ENCODE measurements around the gene TMPRSS13. TPM values are rescaled to one million over a fixed set of nuclear protein-coding genes. Genes with fewer than 3 reads are reported as not detected.

TMPRSS13 gene
- total RNA-seq, 1 donor from 2014 or later, result 1.5 TPM

GRCh38 chr11:117946156-117946841 lies 17.1 kb upstream of the TMPRSS13 start:
- peaks cover 5% of the 10 kb centered on the region for H3K9me3 Mint-ChIP-seq
- intact Hi-C loops (cut with micrococcal nuclease), result loop anchor here (5.0 kb wide), 1 partner anchor 39 kb away; no protein-coding TSS in a partner anchor
- peaks cover 3% of the 10 kb centered on the region for H3K27me3 Mint-ChIP-seq
- H3K4me1 Mint-ChIP-seq, result peaks cover 74% of the 10 kb centered on the region
- H3K4me3 Mint-ChIP-seq, result no peak overlapping the region
- DNase-seq, result peak; percentile 54
- H3K27ac Mint-ChIP-seq, result peak overlapping the region; percentile 67
- H3K36me3 Mint-ChIP-seq (ENCODE audit: low read depth), result peaks cover 5% of the 10 kb centered on the region

- Mint-ChIP-seq H3K9me3 (peaks cover 5% of the 10 kb centered on the region), H3K27ac (no peak overlapping the region), H3K4me1 (peaks cover 63% of the 10 kb centered on the region), H3K4me3 (no peak overlapping the region), H3K36me3 (ENCODE audit: low read depth) (peaks cover 5% of the 10 kb centered on the region), H3K27me3 (peaks cover 3% of the 10 kb centered on the region)
- peak; percentile 55 for DNase-seq
- intact Hi-C loops (cut with micrococcal nuclease), result loop anchor here (5.0 kb wide), 1 partner anchor 38 kb away; no protein-coding TSS in a partner anchor
These were observed 16.0 kb upstream of the TMPRSS13 start for GRCh38 chr11:117945047-117945810.

GRCh38 chr11:117944554-117944953 lies 15.4 kb upstream of the TMPRSS13 start:
- Mint-ChIP-seq H3K4me3 (no peak overlapping the region), H3K36me3 (ENCODE audit: low read depth) (peaks cover 5% of the 10 kb centered on the region), H3K9me3 (peaks cover 5% of the 10 kb centered on the region), H3K4me1 (peaks cover 56% of the 10 kb centered on the region), H3K27me3 (peaks cover 3% of the 10 kb centered on the region), H3K27ac (no peak overlapping the region)
- intact Hi-C loops (cut with micrococcal nuclease), result no loop called here
- peak; percentile 55 for DNase-seq

GRCh38 chr11:117941976-117942654 lies 12.9 kb upstream of the TMPRSS13 start:
- no peak overlapping the region for H3K4me3 Mint-ChIP-seq
- peaks cover 5% of the 10 kb centered on the region for H3K9me3 Mint-ChIP-seq
- H3K27ac Mint-ChIP-seq, result no peak overlapping the region
- intact Hi-C loops (cut with micrococcal nuclease), result no loop called here
- peaks cover 5% of the 10 kb centered on the region for H3K36me3 Mint-ChIP-seq (ENCODE audit: low read depth)
- peak; percentile 51 for DNase-seq
- peaks cover 36% of the 10 kb centered on the region for H3K4me1 Mint-ChIP-seq
- peaks cover 3% of the 10 kb centered on the region for H3K27me3 Mint-ChIP-seq

GRCh38 chr11:117941163-117941707 lies 12.0 kb upstream of the TMPRSS13 start:
- H3K27ac Mint-ChIP-seq, result no peak overlapping the region
- H3K4me3 Mint-ChIP-seq, result no peak overlapping the region
- intact Hi-C loops (cut with micrococcal nuclease), result no loop called here
- peaks cover 27% of the 10 kb centered on the region for H3K4me1 Mint-ChIP-seq
- H3K9me3 Mint-ChIP-seq, result peaks cover 5% of the 10 kb centered on the region
- peaks cover 3% of the 10 kb centered on the region for H3K27me3 Mint-ChIP-seq
- peak; percentile 52 for DNase-seq
- H3K36me3 Mint-ChIP-seq (ENCODE audit: low read depth), result peaks cover 5% of the 10 kb centered on the region

GRCh38 chr11:117940736-117941135 lies 11.5 kb upstream of the TMPRSS13 start:
- H3K27ac Mint-ChIP-seq, result peak overlapping the region; percentile 35
- no peak overlapping the region for H3K4me3 Mint-ChIP-seq
- peaks cover 3% of the 10 kb centered on the region for H3K27me3 Mint-ChIP-seq
- intact Hi-C loops (cut with micrococcal nuclease), result no loop called here
- DNase-seq, result peak; percentile 50
- peaks cover 22% of the 10 kb centered on the region for H3K4me1 Mint-ChIP-seq
- peaks cover 5% of the 10 kb centered on the region for H3K9me3 Mint-ChIP-seq
- H3K36me3 Mint-ChIP-seq (ENCODE audit: low read depth), result peaks cover 5% of the 10 kb centered on the region

GRCh38 chr11:117936973-117937372 lies 7.8 kb upstream of the TMPRSS13 start:
- no peaks in the 10 kb centered on the region for H3K9me3 Mint-ChIP-seq
- peaks cover 15% of the 10 kb centered on the region for H3K4me1 Mint-ChIP-seq
- intact Hi-C loops (cut with micrococcal nuclease), result no loop called here
- H3K4me3 Mint-ChIP-seq, result no peak overlapping the region
- no peak overlapping the region for H3K27ac Mint-ChIP-seq
- no peaks in the 10 kb centered on the region for H3K27me3 Mint-ChIP-seq
- DNase-seq, result no peak
- no peaks in the 10 kb centered on the region for H3K36me3 Mint-ChIP-seq (ENCODE audit: low read depth)

GRCh38 chr11:117934526-117935307 lies 5.5 kb upstream of the TMPRSS13 start:
- Mint-ChIP-seq H3K9me3 (no peaks in the 10 kb centered on the region), H3K4me3 (no peak overlapping the region), H3K27ac (no peak overlapping the region), H3K27me3 (no peaks in the 10 kb centered on the region), H3K36me3 (ENCODE audit: low read depth) (no peaks in the 10 kb centered on the region), H3K4me1 (peaks cover 34% of the 10 kb centered on the region)
- intact Hi-C loops (cut with micrococcal nuclease), result loop anchor here (5.0 kb wide), 1 partner anchor 118 kb away; no protein-coding TSS in a partner anchor
- DNase-seq, result no peak

- no peaks in the 10 kb centered on the region for H3K27me3 Mint-ChIP-seq
- peak overlapping the region; percentile 2 for H3K27ac Mint-ChIP-seq
- no peak for DNase-seq
- intact Hi-C loops (cut with micrococcal nuclease), result loop anchor here (5.0 kb wide), 1 partner anchor 118 kb away; no protein-coding TSS in a partner anchor
- H3K4me3 Mint-ChIP-seq, result no peak overlapping the region
- no peaks in the 10 kb centered on the region for H3K36me3 Mint-ChIP-seq (ENCODE audit: low read depth)
- H3K9me3 Mint-ChIP-seq, result no peaks in the 10 kb centered on the region
- peaks cover 34% of the 10 kb centered on the region for H3K4me1 Mint-ChIP-seq
These were observed 4.7 kb upstream of the TMPRSS13 start for GRCh38 chr11:117933930-117934329.

GRCh38 chr11:117933475-117933874 lies 4.3 kb upstream of the TMPRSS13 start:
- Mint-ChIP-seq H3K9me3 (no peaks in the 10 kb centered on the region), H3K4me3 (no peak overlapping the region), H3K27ac (peak overlapping the region; percentile 2), H3K4me1 (peaks cover 39% of the 10 kb centered on the region), H3K36me3 (ENCODE audit: low read depth) (no peaks in the 10 kb centered on the region), H3K27me3 (no peaks in the 10 kb centered on the region)
- DNase-seq, result no peak
- intact Hi-C loops (cut with micrococcal nuclease), result loop anchor here (5.0 kb wide), 1 partner anchor 119 kb away; no protein-coding TSS in a partner anchor

GRCh38 chr11:117932947-117933346 lies 3.7 kb upstream of the TMPRSS13 start:
- peaks cover 4% of the 10 kb centered on the region for H3K27me3 Mint-ChIP-seq
- H3K4me3 Mint-ChIP-seq, result no peak overlapping the region
- intact Hi-C loops (cut with micrococcal nuclease), result loop anchor here (5.0 kb wide), 1 partner anchor 119 kb away; no protein-coding TSS in a partner anchor
- no peak for DNase-seq
- peaks cover 42% of the 10 kb centered on the region for H3K4me1 Mint-ChIP-seq
- H3K9me3 Mint-ChIP-seq, result no peaks in the 10 kb centered on the region
- H3K36me3 Mint-ChIP-seq (ENCODE audit: low read depth), result no peaks in the 10 kb centered on the region
- peak overlapping the region; percentile 79 for H3K27ac Mint-ChIP-seq

- intact Hi-C loops (cut with micrococcal nuclease), result loop anchor here (5.0 kb wide), 1 partner anchor 120 kb away; no protein-coding TSS in a partner anchor
- peak overlapping the region; percentile 79 for H3K27ac Mint-ChIP-seq
- H3K4me3 Mint-ChIP-seq, result peak overlapping the region; percentile 26
- H3K9me3 Mint-ChIP-seq, result no peaks in the 10 kb centered on the region
- H3K27me3 Mint-ChIP-seq, result peaks cover 6% of the 10 kb centered on the region
- no peaks in the 10 kb centered on the region for H3K36me3 Mint-ChIP-seq (ENCODE audit: low read depth)
- H3K4me1 Mint-ChIP-seq, result peaks cover 42% of the 10 kb centered on the region
- no peak for DNase-seq
These were observed 3.2 kb upstream of the TMPRSS13 start for GRCh38 chr11:117932426-117932825.

GRCh38 chr11:117931971-117932370 lies 2.8 kb upstream of the TMPRSS13 start:
- Mint-ChIP-seq H3K4me1 (peaks cover 42% of the 10 kb centered on the region), H3K27ac (peak overlapping the region; percentile 82), H3K36me3 (ENCODE audit: low read depth) (no peaks in the 10 kb centered on the region), H3K9me3 (no peaks in the 10 kb centered on the region), H3K4me3 (peak overlapping the region; percentile 26), H3K27me3 (peaks cover 7% of the 10 kb centered on the region)
- intact Hi-C loops (cut with micrococcal nuclease), result loop anchor here (2.0 to 5.0 kb wide), 2 partner anchors 17 to 120 kb away; no protein-coding TSS in a partner anchor
- DNase-seq, result peak; percentile 69
